ENCODE measurements around the gene LIPC. TPM values are rescaled to one million over a fixed set of nuclear protein-coding genes. Genes with fewer than 3 reads are reported as not detected.

LIPC gene
- total RNA-seq, 1 experiment from 2014 or later = not detected

GRCh38 chr15:58509556-58509955, 77.8 kb downstream of the LIPC start (continued):
- no peak for TF ChIP-seq SMAD3 (CRISPR knock-in tag; IDR thresholded peaks at IDR 0.05; ENCODE audit: borderline replicate concordance)
- TF ChIP-seq NFE2L1 (CRISPR knock-in tag; IDR thresholded peaks at IDR 0.05) = no peak
- TF ChIP-seq TP53 (CRISPR knock-in tag; IDR thresholded peaks at IDR 0.05) = no peak
- TF ChIP-seq ELF4 (CRISPR knock-in tag; IDR thresholded peaks at IDR 0.05; ENCODE audit: low read depth) = no peak
- TF ChIP-seq E2F4 (CRISPR knock-in tag; IDR thresholded peaks at IDR 0.05; ENCODE audit: borderline replicate concordance, low read depth) = no peak
- no peak for TF ChIP-seq ZNF219 (CRISPR knock-in tag; IDR thresholded peaks at IDR 0.05; ENCODE audit: borderline replicate concordance)

GRCh38 chr15:58510715-58511598, 79.2 kb downstream of the LIPC start:
- Mint-ChIP-seq H3K4me3 (no peak overlapping the region), H3K27me3 (ENCODE audit: low read depth) (no peaks in the 10 kb centered on the region), H3K9me3 (peaks cover 7% of the 10 kb centered on the region), H3K27ac (no peak overlapping the region), H3K36me3 (no peaks in the 10 kb centered on the region), H3K4me1 (peaks cover 10% of the 10 kb centered on the region)
- no peak for ATAC-seq
- DNase-seq (ENCODE audit: low spot score) = no peak
- ChIA-PET POLR2A (no interaction called here), CTCF (no interaction called here)
- TF ChIP-seq ARID4B (CRISPR knock-in tag; IDR thresholded peaks at IDR 0.05; ENCODE audit: borderline replicate concordance) (no peak), ATF1 (CRISPR knock-in tag; IDR thresholded peaks at IDR 0.05) (no peak), NFATC4 (CRISPR knock-in tag; IDR thresholded peaks at IDR 0.05) (no peak), EMX1 (CRISPR knock-in tag; IDR thresholded peaks at IDR 0.05) (no peak), ZNF532 (CRISPR knock-in tag; IDR thresholded peaks at IDR 0.05; ENCODE audit: borderline replicate concordance) (no peak), TEAD1 (CRISPR knock-in tag; IDR thresholded peaks at IDR 0.05) (no peak), ZBTB43 (CRISPR knock-in tag; IDR thresholded peaks at IDR 0.05) (no peak), ERG (CRISPR knock-in tag; IDR thresholded peaks at IDR 0.05) (no peak), HMGA2 (CRISPR knock-in tag; IDR thresholded peaks at IDR 0.05) (no peak), MLX (CRISPR knock-in tag; IDR thresholded peaks at IDR 0.05) (no peak), OVOL2 (CRISPR knock-in tag; IDR thresholded peaks at IDR 0.05; ENCODE audit: borderline replicate concordance) (no peak)
